ENCODE results near the gene ATF7IP. TPM values are rescaled to one million over a fixed set of nuclear protein-coding genes. Genes with fewer than 3 reads are reported as not detected.

Gene ATF7IP
- total RNA-seq, 2 experiments from 2014 or later = 67.9 to 72.7 TPM

GRCh38 chr12:14418451-14418890 lies 53.0 kb downstream of the ATF7IP start:
- peak overlapping the region; percentile 38 for H3K27ac Mint-ChIP-seq
- DNase-seq = no peak
- H3K36me3 Mint-ChIP-seq = peaks cover 44% of the 10 kb centered on the region
- peaks cover 25% of the 10 kb centered on the region for H3K9me3 Mint-ChIP-seq
- no peaks in the 10 kb centered on the region for H3K27me3 Mint-ChIP-seq
- H3K4me3 Mint-ChIP-seq = peak overlapping the region; percentile 48
- H3K4me1 Mint-ChIP-seq = peaks cover 41% of the 10 kb centered on the region

GRCh38 chr12:14422516-14423230 lies 57.2 kb downstream of the ATF7IP start:
- Mint-ChIP-seq H3K27me3 (no peaks in the 10 kb centered on the region), H3K4me3 (no peak overlapping the region), H3K36me3 (peaks cover 74% of the 10 kb centered on the region), H3K4me1 (peaks cover 42% of the 10 kb centered on the region), H3K27ac (peak overlapping the region; percentile 38), H3K9me3 (peaks cover 37% of the 10 kb centered on the region)
- no peak for DNase-seq

GRCh38 chr12:14424545-14424944 lies 59.1 kb downstream of the ATF7IP start:
- peaks cover 40% of the 10 kb centered on the region for H3K9me3 Mint-ChIP-seq
- H3K36me3 Mint-ChIP-seq = peaks cover 88% of the 10 kb centered on the region
- H3K4me1 Mint-ChIP-seq = peaks cover 53% of the 10 kb centered on the region
- no peak overlapping the region for H3K27ac Mint-ChIP-seq
- no peak overlapping the region for H3K4me3 Mint-ChIP-seq
- H3K27me3 Mint-ChIP-seq = no peaks in the 10 kb centered on the region
- no peak for DNase-seq

GRCh38 chr12:14426792-14427191 lies 61.3 kb downstream of the ATF7IP start:
- Mint-ChIP-seq H3K4me3 (no peak overlapping the region), H3K4me1 (peaks cover 64% of the 10 kb centered on the region), H3K27ac (no peak overlapping the region)

GRCh38 chr12:14427929-14428328 lies 62.4 kb downstream of the ATF7IP start:
- H3K4me3 Mint-ChIP-seq = no peak overlapping the region
- no peak for DNase-seq
- peaks cover 61% of the 10 kb centered on the region for H3K4me1 Mint-ChIP-seq
- peak overlapping the region; percentile 20 for H3K27ac Mint-ChIP-seq
- peaks cover 28% of the 10 kb centered on the region for H3K9me3 Mint-ChIP-seq
- H3K27me3 Mint-ChIP-seq = no peaks in the 10 kb centered on the region
- H3K36me3 Mint-ChIP-seq = peaks cover 80% of the 10 kb centered on the region

More at GRCh38 chr12:14426792-14427191, 61.3 kb downstream of the ATF7IP start:
- H3K36me3 Mint-ChIP-seq = peaks cover 84% of the 10 kb centered on the region
- DNase-seq = no peak
- H3K27me3 Mint-ChIP-seq = no peaks in the 10 kb centered on the region
- peaks cover 37% of the 10 kb centered on the region for H3K9me3 Mint-ChIP-seq

GRCh38 chr12:14430394-14430986 lies 65.0 kb downstream of the ATF7IP start:
- no peak overlapping the region for H3K4me3 Mint-ChIP-seq
- peaks cover 67% of the 10 kb centered on the region for H3K36me3 Mint-ChIP-seq
- H3K4me1 Mint-ChIP-seq = peaks cover 53% of the 10 kb centered on the region
- no peaks in the 10 kb centered on the region for H3K27me3 Mint-ChIP-seq
- peaks cover 17% of the 10 kb centered on the region for H3K9me3 Mint-ChIP-seq
- no peak for DNase-seq
- no peak overlapping the region for H3K27ac Mint-ChIP-seq

- no peak for DNase-seq
- peak overlapping the region; percentile 45 for H3K27ac Mint-ChIP-seq
- H3K27me3 Mint-ChIP-seq = no peaks in the 10 kb centered on the region
- no peak overlapping the region for H3K4me3 Mint-ChIP-seq
- H3K9me3 Mint-ChIP-seq = peaks cover 17% of the 10 kb centered on the region
- H3K36me3 Mint-ChIP-seq = peaks cover 64% of the 10 kb centered on the region
- H3K4me1 Mint-ChIP-seq = peaks cover 49% of the 10 kb centered on the region
These were observed 66.5 kb downstream of the ATF7IP start for GRCh38 chr12:14431975-14432374.

- no peak for DNase-seq
- no peak overlapping the region for H3K4me3 Mint-ChIP-seq
- H3K27ac Mint-ChIP-seq = peak overlapping the region; percentile 58
- H3K27me3 Mint-ChIP-seq = no peaks in the 10 kb centered on the region
- H3K9me3 Mint-ChIP-seq = peaks cover 4% of the 10 kb centered on the region
- peaks cover 53% of the 10 kb centered on the region for H3K36me3 Mint-ChIP-seq
- peaks cover 23% of the 10 kb centered on the region for H3K4me1 Mint-ChIP-seq
These were observed 70.1 kb downstream of the ATF7IP start for GRCh38 chr12:14435627-14436026.

GRCh38 chr12:14442221-14442881 lies 76.9 kb downstream of the ATF7IP start:
- H3K9me3 Mint-ChIP-seq = peaks cover 9% of the 10 kb centered on the region
- no peak overlapping the region for H3K27ac Mint-ChIP-seq
- no peaks in the 10 kb centered on the region for H3K27me3 Mint-ChIP-seq
- peaks cover 13% of the 10 kb centered on the region for H3K4me1 Mint-ChIP-seq
- no peak for DNase-seq
- no peak overlapping the region for H3K4me3 Mint-ChIP-seq
- peaks cover 69% of the 10 kb centered on the region for H3K36me3 Mint-ChIP-seq

- no peak for DNase-seq
- peaks cover 73% of the 10 kb centered on the region for H3K36me3 Mint-ChIP-seq
- peaks cover 18% of the 10 kb centered on the region for H3K4me1 Mint-ChIP-seq
- no peaks in the 10 kb centered on the region for H3K27me3 Mint-ChIP-seq
- H3K4me3 Mint-ChIP-seq = no peak overlapping the region
- H3K9me3 Mint-ChIP-seq = peaks cover 9% of the 10 kb centered on the region
- H3K27ac Mint-ChIP-seq = no peak overlapping the region
These were observed 78.0 kb downstream of the ATF7IP start for GRCh38 chr12:14443531-14443930.

GRCh38 chr12:14450479-14450878 lies 85.0 kb downstream of the ATF7IP start:
- H3K4me3 Mint-ChIP-seq = no peak overlapping the region
- H3K9me3 Mint-ChIP-seq = peaks cover 24% of the 10 kb centered on the region
- no peak for DNase-seq
- H3K27me3 Mint-ChIP-seq = no peaks in the 10 kb centered on the region
- peaks cover 47% of the 10 kb centered on the region for H3K4me1 Mint-ChIP-seq
- H3K27ac Mint-ChIP-seq = no peak overlapping the region
- peaks cover 82% of the 10 kb centered on the region for H3K36me3 Mint-ChIP-seq

- Mint-ChIP-seq H3K27me3 (no peaks in the 10 kb centered on the region), H3K36me3 (peaks cover 77% of the 10 kb centered on the region), H3K4me3 (no peak overlapping the region)
These were observed 86.9 kb downstream of the ATF7IP start for GRCh38 chr12:14452336-14452735.

GRCh38 chr12:14452865-14453264 lies 87.4 kb downstream of the ATF7IP start:
- no peak for DNase-seq
- peaks cover 72% of the 10 kb centered on the region for H3K36me3 Mint-ChIP-seq
- H3K27ac Mint-ChIP-seq = peak overlapping the region; percentile 66
- H3K9me3 Mint-ChIP-seq = peaks cover 24% of the 10 kb centered on the region
- peaks cover 52% of the 10 kb centered on the region for H3K4me1 Mint-ChIP-seq
- H3K4me3 Mint-ChIP-seq = no peak overlapping the region
- H3K27me3 Mint-ChIP-seq = no peaks in the 10 kb centered on the region

More at GRCh38 chr12:14452336-14452735, 86.9 kb downstream of the ATF7IP start:
- Mint-ChIP-seq H3K9me3 (peaks cover 24% of the 10 kb centered on the region), H3K4me1 (peaks cover 52% of the 10 kb centered on the region), H3K27ac (peak overlapping the region; percentile 5)
- DNase-seq = no peak

- Mint-ChIP-seq H3K4me3 (no peak overlapping the region), H3K27ac (peak overlapping the region; percentile 69)
These were observed 88.8 kb downstream of the ATF7IP start for GRCh38 chr12:14454098-14454907.

More at GRCh38 chr12:14454098-14454907, 88.8 kb downstream of the ATF7IP start:
- Mint-ChIP-seq H3K36me3 (peaks cover 62% of the 10 kb centered on the region), H3K9me3 (peaks cover 22% of the 10 kb centered on the region), H3K4me1 (peaks cover 42% of the 10 kb centered on the region), H3K27me3 (no peaks in the 10 kb centered on the region)
- DNase-seq = peak; percentile 24

Data from activated naive CD8-positive, alpha-beta T cell treated with anti-CD3 and anti-CD28 coated beads for 36 hours (primary cell).